ENCODE data around the gene TCP10L.
A peak's percentile ranks its signal among the peaks of the same experiment; 100 is the strongest.

Gene TCP10L

GRCh38 chr21:32587120-32587519 is 1.8 kb upstream of the TCP10L start (continued):
- no peak for TF ChIP-seq ZNF398 (tag by site-specific recombination; IDR thresholded peaks at IDR 0.05)
- no peak for TF ChIP-seq BCL11B (tag by site-specific recombination; IDR thresholded peaks at IDR 0.05; ENCODE audit: low read depth)
- no peak for TF ChIP-seq ZNF366 (tag by site-specific recombination; conservative IDR thresholded peaks at IDR 0.05)
- TF ChIP-seq ZNF776 (tag by site-specific recombination; IDR thresholded peaks at IDR 0.05; ENCODE audit: borderline replicate concordance): no peak

GRCh38 chr21:32585970-32586369 is 647 bp upstream of the TCP10L start:
- Histone ChIP-seq H3K4me1 (ENCODE audit: control insufficient read depth, insufficient read depth, low read length) (no peaks in the 10 kb centered on the region), H3K27ac (ENCODE audit: extremely low read depth, low read depth, low read length) (no peak overlapping the region), H3K4me3 (ENCODE audit: low read depth, low read length) (no peak overlapping the region), H3K36me3 (ENCODE audit: control insufficient read depth in 2 of 2, insufficient read depth in 1 of 2, low read length in 2 of 2) (peaks cover 0 to 6% of the 10 kb centered on the region in 2 experiments; a peak in 2 of 3 replicates), H3K9me3 (ENCODE audit: control insufficient read depth, insufficient read depth, low read depth, low read length) (no peaks in the 10 kb centered on the region)
- ChIA-PET POLR2A (no interaction called here), CTCF (no interaction called here)
- no peak for TF ChIP-seq ZNF621 (tag by site-specific recombination; IDR thresholded peaks at IDR 0.05)

- Histone ChIP-seq H3K27ac (ENCODE audit: extremely low read depth, low read depth, low read length) (no peak overlapping the region), H3K9me3 (ENCODE audit: control insufficient read depth, insufficient read depth, low read depth, low read length) (no peaks in the 10 kb centered on the region), H3K4me1 (ENCODE audit: control insufficient read depth, insufficient read depth, low read length) (no peaks in the 10 kb centered on the region), H3K4me3 (ENCODE audit: low read depth, low read length) (no peak overlapping the region), H3K36me3 (ENCODE audit: control insufficient read depth in 2 of 2, insufficient read depth in 1 of 2, low read length in 2 of 2) (peaks cover 0 to 6% of the 10 kb centered on the region in 2 experiments; a peak in 2 of 3 replicates)
- ChIA-PET POLR2A (no interaction called here), CTCF (interaction anchor here (1.9 kb wide), 1 partner anchor 16 kb away, joined by 8 read pairs; no protein-coding TSS in a partner anchor)
- TF ChIP-seq ZNF148 (tag by site-specific recombination; IDR thresholded peaks at IDR 0.05; ENCODE audit: borderline replicate concordance) (no peak), ZBTB17 (tag by site-specific recombination; IDR thresholded peaks at IDR 0.05) (no peak), EGR2 (tag by site-specific recombination; IDR thresholded peaks at IDR 0.05; ENCODE audit: low read depth) (peak; percentile 72; the same call in 1 of the 2 replicates), ZNF391 (tag by site-specific recombination; IDR thresholded peaks at IDR 0.05; ENCODE audit: borderline replicate concordance, low read depth) (no peak), ZNF18 (tag by site-specific recombination; IDR thresholded peaks at IDR 0.05) (peak; percentile 93), ZFHX2 (tag by site-specific recombination; conservative IDR thresholded peaks at IDR 0.05) (peak; percentile 60; the same call in 1 of the 2 replicates), ZNF768 (tag by site-specific recombination; IDR thresholded peaks at IDR 0.05) (no peak)
Measured at GRCh38 chr21:32584472-32584871, 851 bp downstream of the TCP10L start.

- no peak overlapping the region for H3K4me3 ChIP-seq (ENCODE audit: low read depth, low read length)
- H3K36me3 ChIP-seq (ENCODE audit: control insufficient read depth in 2 of 2, insufficient read depth in 1 of 2, low read length in 2 of 2): peaks cover 0 to 8% of the 10 kb centered on the region in 2 experiments; a peak in 2 of 3 replicates
- no peaks in the 10 kb centered on the region for H3K9me3 ChIP-seq (ENCODE audit: control insufficient read depth, insufficient read depth, low read depth, low read length)
- no peaks in the 10 kb centered on the region for H3K4me1 ChIP-seq (ENCODE audit: control insufficient read depth, insufficient read depth, low read length)
- CTCF ChIA-PET: interaction anchor here (0.8 to 5.5 kb wide), 2 partner anchors 17 to 20 kb away, joined by 3 to 23 read pairs; no protein-coding TSS in a partner anchor
- H3K27ac ChIP-seq (ENCODE audit: extremely low read depth, low read depth, low read length): no peak overlapping the region
- POLR2A ChIA-PET: no interaction called here
- no peak for TF ChIP-seq KLF17 (tag by site-specific recombination; IDR thresholded peaks at IDR 0.05)
- no peak for TF ChIP-seq IKZF3 (tag by site-specific recombination; IDR thresholded peaks at IDR 0.05)
- TF ChIP-seq ZNF335 (tag by site-specific recombination; conservative IDR thresholded peaks at IDR 0.05): no peak
- no peak for TF ChIP-seq KLF8 (tag by site-specific recombination; IDR thresholded peaks at IDR 0.05)
- no peak for TF ChIP-seq ZNF174 (tag by site-specific recombination; IDR thresholded peaks at IDR 0.05)
- no peak for TF ChIP-seq HIC1 (tag by site-specific recombination; IDR thresholded peaks at IDR 0.05)
- no peak for TF ChIP-seq ZNF777 (tag by site-specific recombination; IDR thresholded peaks at IDR 0.05; ENCODE audit: borderline replicate concordance)
- TF ChIP-seq ZNF416 (tag by site-specific recombination; IDR thresholded peaks at IDR 0.05): no peak
- no peak for TF ChIP-seq ZNF223 (tag by site-specific recombination; IDR thresholded peaks at IDR 0.05)
Measured at GRCh38 chr21:32581732-32582131, 3.6 kb downstream of the TCP10L start.
